Neural cell (in vitro differentiated cells): ENCODE results near the gene CDH8. TPM values are rescaled to one million over a fixed set of nuclear protein-coding genes. Genes with fewer than 3 reads are reported as not detected.

ENCODE experiments used
- H2AFZ ChIP-seq: fragments of 200-600, 300-800 bp; sonication (generic), shearing (Covaris generic); 2 replicates; pipeline ENCODE4 v1.6.0; 2014; ENCODE audit warnings: low read depth, mild to moderate bottlenecking, antibody characterized with exemption, low read length, moderate library complexity
- H3F3A ChIP-seq: fragments of 200-600 bp; shearing (Covaris generic); 2 replicates; pipeline ENCODE4 v1.6.1; 2016; ENCODE audit warnings: mild to moderate bottlenecking, moderate library complexity, mixed read lengths, antibody characterized with exemption, low read length; ENCODE audit not compliant: insufficient read depth, poor library complexity, severe bottlenecking
- H3K27ac ChIP-seq: fragments of 200-600, 300-800 bp; sonication (generic), shearing (Covaris generic); 2 replicates; pipeline ENCODE4 v1.5.1; 2014; ENCODE audit warnings: mild to moderate bottlenecking, low read length, moderate library complexity
- H3K27me3 ChIP-seq: fragments of 300-800, 200-600 bp; sonication (generic), shearing (Covaris generic); 2 replicates; pipeline ENCODE4 v1.6.0; 2014; ENCODE audit warnings: mild to moderate bottlenecking, low read depth, low read length, moderate library complexity; ENCODE audit not compliant: insufficient read depth
- H3K36me3 ChIP-seq: fragments of 300-800, 200-600 bp; sonication (generic), shearing (Covaris generic); 2 replicates; pipeline ENCODE4 v1.5.1; 2014; ENCODE audit warnings: mild to moderate bottlenecking, antibody characterized with exemption, low read length, moderate library complexity; ENCODE audit not compliant: insufficient read depth
- H3K4me2 ChIP-seq: fragments of 300-800, 200-600 bp; sonication (generic), shearing (Covaris generic); 2 replicates; pipeline ENCODE4 v1.6.0; 2014; ENCODE audit warnings: mild to moderate bottlenecking, low read length
- H3K4me3 ChIP-seq: fragments of 300-800, 200-600 bp; sonication (generic), shearing (Covaris generic); 2 replicates; pipeline ENCODE4 v1.5.1; 2014; ENCODE audit warnings: mild to moderate bottlenecking, low read length, moderate library complexity
- H3K79me2 ChIP-seq: fragments of 200-600 bp; shearing (Covaris generic); replicated peaks from 2 replicates; pipeline ENCODE4 v1.6.0; 2014; ENCODE audit warnings: mild to moderate bottlenecking, low read length, moderate library complexity; ENCODE audit not compliant: insufficient read depth
- H3K9ac ChIP-seq: fragments of 300-800, 200-600 bp; sonication (generic), shearing (Covaris generic); 2 replicates; pipeline ENCODE4 v1.6.1; 2016; ENCODE audit warnings: mild to moderate bottlenecking, low read length, mixed read lengths
- H3K9me2 ChIP-seq: fragments of 200-600 bp; shearing (Covaris generic); 2 replicates; pipeline ENCODE4 v1.6.1; 2016; ENCODE audit warnings: mild to moderate bottlenecking, low read length, mixed read lengths; ENCODE audit not compliant: insufficient read depth
- H3K9me3 ChIP-seq: fragments of 200-600, 300-800 bp; sonication (generic), shearing (Covaris generic); 2 replicates; pipeline ENCODE4 v1.6.1; 2016; ENCODE audit warnings: mild to moderate bottlenecking, mixed run types, low read length, moderate library complexity, mixed read lengths
- H4K20me1 ChIP-seq: fragments of 200-600 bp; shearing (Covaris generic); 2 replicates; pipeline ENCODE4 v1.6.1; 2016; ENCODE audit warnings: mild to moderate bottlenecking, mixed run types; ENCODE audit not compliant: insufficient read depth
- CTCF ChIP-seq: fragments of 450-650 bp; IDR thresholded peaks from 2 replicates; pipeline ENCODE4 v1.5.1; 2014; ENCODE audit warnings: antibody characterized with exemption, mild to moderate bottlenecking, moderate library complexity; ENCODE audit not compliant: poor library complexity, severe bottlenecking
- EP300 ChIP-seq: fragments of 450-650 bp; conservative IDR thresholded peaks from 2 replicates; pipeline ENCODE4 v1.6.1; 2014; ENCODE audit warnings: antibody characterized with exemption, mild to moderate bottlenecking, moderate library complexity; ENCODE audit not compliant: poor library complexity, severe bottlenecking
- MXI1 ChIP-seq: fragments of 450-650 bp; conservative IDR thresholded peaks from 2 replicates; pipeline ENCODE4 v1.6.1; 2014; ENCODE audit warnings: antibody characterized with exemption, mild to moderate bottlenecking; ENCODE audit not compliant: poor library complexity, severe bottlenecking
- POLR2AphosphoS5 ChIP-seq: IDR thresholded peaks from 2 replicates; pipeline ENCODE4 v1.6.1; 2012
- RAD21 ChIP-seq: fragments of 450-650 bp; conservative IDR thresholded peaks from 2 replicates; pipeline ENCODE4 v1.6.1; 2014; ENCODE audit warnings: antibody characterized with exemption, mild to moderate bottlenecking, moderate library complexity
- SMC3 ChIP-seq: fragments of 450-650 bp; conservative IDR thresholded peaks from 2 replicates; pipeline ENCODE4 v1.6.1; 2014; ENCODE audit warnings: antibody characterized with exemption, mild to moderate bottlenecking, moderate library complexity; ENCODE audit not compliant: poor library complexity
- TAF1 ChIP-seq: IDR thresholded peaks from 2 replicates; pipeline ENCODE4 v1.6.1; 2012; ENCODE audit warnings: low read depth
- polyA plus RNA-seq: library from polyadenylated mRNA; depleted of rRNA; stranded (reverse); fragments of >200 nt; gene quantifications from 2 replicates; pipeline ENCODE4 v1.2.3, GENCODE V29; 2014

CDH8 gene
- polyA plus RNA-seq, 1 donor from 2014 or later: 5.0 TPM

DNA sequence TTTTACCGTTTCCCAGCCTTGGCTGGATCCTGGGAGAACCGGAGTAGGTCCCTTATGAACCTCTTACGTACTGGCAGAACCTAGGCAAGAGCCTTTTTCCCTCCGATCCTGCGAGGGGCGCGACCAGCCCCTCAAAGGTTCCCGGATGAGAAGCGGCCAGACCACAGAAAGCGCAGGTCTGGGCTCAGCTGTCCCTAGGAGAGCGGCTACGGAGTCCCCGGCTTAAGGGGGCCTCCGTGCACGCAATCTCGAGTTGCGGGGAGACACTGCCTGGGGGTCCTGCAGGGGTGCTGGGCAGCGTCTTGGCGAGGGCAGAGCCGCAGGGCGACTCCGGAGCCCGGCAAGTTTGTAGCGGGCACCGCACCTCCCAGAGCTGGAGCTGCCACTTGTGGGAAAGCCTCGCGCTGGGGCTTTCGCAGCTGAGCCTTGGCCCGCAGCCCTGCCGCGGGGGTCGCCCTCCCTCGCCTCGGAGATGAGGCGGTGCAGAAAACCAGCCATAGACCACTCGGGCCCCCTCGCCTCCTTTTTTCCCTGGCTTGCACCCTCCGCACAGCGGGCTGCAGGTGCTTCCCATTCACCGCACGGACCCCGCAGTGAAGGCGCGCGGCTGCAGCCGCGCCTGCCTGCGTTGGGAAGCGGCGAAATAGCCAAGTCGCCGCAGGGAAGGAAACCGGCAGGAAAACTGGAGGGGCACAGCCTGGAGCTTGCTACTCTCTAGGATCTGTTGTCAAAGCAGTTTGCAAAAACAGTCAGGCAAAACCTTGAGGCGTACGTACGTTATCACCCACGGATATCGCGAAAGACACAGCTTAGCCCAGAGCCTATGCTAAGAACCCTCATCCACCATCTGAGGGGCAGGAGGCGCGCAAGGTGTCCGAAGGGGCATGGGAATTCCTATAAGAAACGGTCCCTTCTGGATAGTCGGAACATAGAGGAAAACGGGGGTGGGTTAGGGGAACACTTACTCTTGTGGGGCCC, 834 bp downstream of the CDH8 start:
- H3F3A ChIP-seq: no peaks in the 10 kb centered on the region
- H3K4me3 ChIP-seq: peak overlapping the region; percentile 73
- no peak overlapping the region for H3K27ac ChIP-seq
- TF ChIP-seq POLR2AphosphoS5: no peak
- peak; percentile 7 for TF ChIP-seq CTCF
- peak; percentile 31 for TF ChIP-seq RAD21
- peak; percentile 13 for TF ChIP-seq MXI1
- TF ChIP-seq TAF1: no peak
- no peak for TF ChIP-seq EP300
- peak; percentile 19 for TF ChIP-seq SMC3
- peak overlapping the region; percentile 10 for H2AFZ ChIP-seq
- H3K9me2 ChIP-seq: no peaks in the 10 kb centered on the region
- no peaks in the 10 kb centered on the region for H3K9me3 ChIP-seq
- peak overlapping the region; percentile 80 for H3K4me2 ChIP-seq
- no peaks in the 10 kb centered on the region for H3K79me2 ChIP-seq
- peaks cover 64% of the 10 kb centered on the region for H3K27me3 ChIP-seq
- H3K36me3 ChIP-seq: no peaks in the 10 kb centered on the region
- peak overlapping the region; percentile 38 for H3K9ac ChIP-seq
- H4K20me1 ChIP-seq: no peaks in the 10 kb centered on the region

GRCh38 chr16:62034231-62035114, 1.8 kb downstream of the CDH8 start:
- no peaks in the 10 kb centered on the region for H3K36me3 ChIP-seq
- peaks cover 64% of the 10 kb centered on the region for H3K27me3 ChIP-seq
- H4K20me1 ChIP-seq: no peaks in the 10 kb centered on the region
- H3K4me3 ChIP-seq: peak overlapping the region; percentile 73
- H3K4me2 ChIP-seq: peak overlapping the region; percentile 80
- no peaks in the 10 kb centered on the region for H3K9me3 ChIP-seq
- no peak overlapping the region for H3K27ac ChIP-seq
- H2AFZ ChIP-seq: no peak overlapping the region
- H3K79me2 ChIP-seq: no peaks in the 10 kb centered on the region
- no peaks in the 10 kb centered on the region for H3K9me2 ChIP-seq
- H3K9ac ChIP-seq: peak overlapping the region; percentile 38
- H3F3A ChIP-seq: no peaks in the 10 kb centered on the region
- TF ChIP-seq SMC3: peak; percentile 18
- TF ChIP-seq TAF1: peak; percentile 23
- TF ChIP-seq EP300: no peak

- TF ChIP-seq TAF1 (no peak), EP300 (no peak)
- Histone ChIP-seq H3K27ac (no peak overlapping the region), H3K9ac (no peak overlapping the region), H3K9me3 (no peaks in the 10 kb centered on the region), H3K79me2 (no peaks in the 10 kb centered on the region), H3K36me3 (no peaks in the 10 kb centered on the region), H3F3A (no peaks in the 10 kb centered on the region), H3K4me3 (no peak overlapping the region), H3K9me2 (no peaks in the 10 kb centered on the region), H3K27me3 (peaks cover 53% of the 10 kb centered on the region), H4K20me1 (no peaks in the 10 kb centered on the region), H3K4me2 (no peak overlapping the region), H2AFZ (no peak overlapping the region)
Observed at GRCh38 chr16:62033065-62033464, 3.2 kb downstream of the CDH8 start.
